ENCODE measurements around the gene BMP3. TPM values are rescaled to one million over a fixed set of nuclear protein-coding genes. Genes with fewer than 3 reads are reported as not detected.
"Not testable (repeated sequence)": the region's sequence is repeated elsewhere in the genome, so short reads cannot be mapped to it uniquely, and the experiment has no call there.

The BMP3 gene
- total RNA-seq, 4 donors from 2014 or later = 0.83 to 1.5 (median 1.2) TPM

- intact Hi-C loops (cut with DNase I; ENCODE audit: low total_unique reads) = no loop called here
- TF ChIP-seq CTCF (IDR thresholded peaks at IDR 0.05) (no peak), POLR2A (IDR thresholded peaks at IDR 0.05) (no peak)
- WGBS, 2 donors = 28 to 35% methylated on average over 2 of the region's 2 CpGs
- no peak for DNase-seq (ENCODE audit: low spot score in 2 of 2)
- no peak overlapping the region for H3K4me3 ChIP-seq (ENCODE audit: low read depth, poor library complexity, severe bottlenecking)
Measured at GRCh38 chr4:81003597-81004111, 26.9 kb upstream of the BMP3 start.

GRCh38 chr4:81007417-81007816 is 23.1 kb upstream of the BMP3 start:
- TF ChIP-seq CTCF (IDR thresholded peaks at IDR 0.05) (no peak), POLR2A (IDR thresholded peaks at IDR 0.05) (no peak)
- H3K4me3 ChIP-seq (ENCODE audit: low read depth, poor library complexity, severe bottlenecking) = no peak overlapping the region
- intact Hi-C loops (cut with DNase I; ENCODE audit: low total_unique reads) = no loop called here
- WGBS, 2 donors = 83 to 96% methylated on average over 2 of the region's 2 CpGs
- DNase-seq (ENCODE audit: low spot score in 2 of 2) = no peak

- peak in 1 of 2 donors; percentile 62 for DNase-seq (ENCODE audit: low spot score in 2 of 2)
- intact Hi-C loops (cut with DNase I; ENCODE audit: low total_unique reads); H3K4me3 ChIP-seq (ENCODE audit: low read depth, poor library complexity, severe bottlenecking): not testable (repeated sequence)
- 67 to 86% methylated on average over 2 of the region's 2 CpGs for WGBS, 2 donors
Measured at GRCh38 chr4:81016566-81016965, 13.9 kb upstream of the BMP3 start.

- 81 to 86% methylated on average over 1 of the region's 1 CpG for WGBS, 2 donors
- TF ChIP-seq POLR2A (IDR thresholded peaks at IDR 0.05) (no peak), CTCF (IDR thresholded peaks at IDR 0.05) (no peak)
- intact Hi-C loops (cut with DNase I; ENCODE audit: low total_unique reads) = no loop called here
Measured at GRCh38 chr4:81019006-81019405, 11.5 kb upstream of the BMP3 start.

GRCh38 chr4:81021142-81021944 is 9.2 kb upstream of the BMP3 start:
- TF ChIP-seq POLR2A (IDR thresholded peaks at IDR 0.05) = no peak
- TF ChIP-seq CTCF (IDR thresholded peaks at IDR 0.05) = no peak
- DNase-seq (ENCODE audit: low spot score in 2 of 2) = no peak
- WGBS, 2 donors = 24% methylated on average over 5 of the region's 5 CpGs
- intact Hi-C loops (cut with DNase I; ENCODE audit: low total_unique reads) = no loop called here
- H3K4me3 ChIP-seq (ENCODE audit: low read depth, poor library complexity, severe bottlenecking) = no peak overlapping the region

More at GRCh38 chr4:81019006-81019405, 11.5 kb upstream of the BMP3 start:
- no peak for DNase-seq (ENCODE audit: low spot score in 2 of 2)
- H3K4me3 ChIP-seq (ENCODE audit: low read depth, poor library complexity, severe bottlenecking) = no peak overlapping the region

- DNase-seq (ENCODE audit: low spot score in 2 of 2) = no peak
- TF ChIP-seq CTCF (IDR thresholded peaks at IDR 0.05) = no peak
- no peak for TF ChIP-seq POLR2A (IDR thresholded peaks at IDR 0.05)
- no peak overlapping the region for H3K4me3 ChIP-seq (ENCODE audit: low read depth, poor library complexity, severe bottlenecking)
- 66 to 69% methylated on average over 1 of the region's 1 CpG for WGBS, 2 donors
- intact Hi-C loops (cut with DNase I; ENCODE audit: low total_unique reads) = no loop called here
Measured at GRCh38 chr4:81021981-81022380, 8.5 kb upstream of the BMP3 start.
